Activated CD4-positive, CD25-positive, alpha-beta regulatory T cell treated with anti-CD3 and anti-CD28 coated beads, Interleukin-2, amount 50 U/mL, for 16 hours (primary cell): ENCODE data around the gene CDKL5.

Experiments
- DNase-seq: peaks from one replicate; pipeline ENCODE4 v3.0.0-alpha.2; 2020; ENCODE audit warnings: low read depth, low spot score

Gene CDKL5

DNA sequence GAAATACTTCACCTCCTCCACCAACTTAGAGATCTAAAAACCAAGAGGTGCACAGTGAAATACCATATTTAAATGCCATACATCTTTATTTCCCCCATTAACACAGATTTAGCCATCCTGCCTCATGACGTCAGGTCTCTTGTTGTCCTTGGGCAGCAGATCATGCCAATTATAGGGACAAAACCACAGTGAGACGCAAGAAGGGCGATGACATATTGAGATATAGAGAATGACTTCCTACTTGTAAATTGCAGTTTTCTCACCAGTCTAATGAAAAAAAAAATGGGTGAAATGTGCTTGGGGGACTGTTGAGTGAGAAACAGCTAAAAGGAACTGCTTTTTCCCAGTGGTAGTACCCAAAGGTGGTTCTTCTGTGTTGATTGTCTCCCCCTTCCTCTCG is 222.2 kb downstream of the CDKL5 start:
- DNase-seq = no peak

DNA sequence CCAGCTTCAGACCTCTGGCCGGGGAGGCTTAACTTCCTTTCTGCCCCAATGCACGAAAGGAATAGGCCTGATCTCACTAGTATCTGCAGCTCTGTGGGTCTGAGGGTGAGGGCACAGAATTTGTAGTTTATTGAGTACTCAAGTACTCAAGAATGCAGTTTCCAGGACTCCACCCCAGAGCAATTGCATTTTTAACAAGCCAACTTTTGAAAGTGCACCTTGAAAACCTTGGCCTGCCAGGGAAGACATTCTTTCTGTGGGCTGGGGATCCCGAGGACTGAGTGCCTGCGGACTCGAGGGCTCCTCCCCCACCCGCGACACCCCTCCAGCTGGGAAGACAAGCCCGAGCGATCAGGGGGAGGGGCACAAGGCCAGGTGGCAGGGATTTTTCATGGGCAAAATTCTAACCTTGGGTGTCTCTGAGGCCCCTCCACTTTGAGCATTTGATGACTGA is 224.1 kb downstream of the CDKL5 start:
- no peak for DNase-seq

DNA sequence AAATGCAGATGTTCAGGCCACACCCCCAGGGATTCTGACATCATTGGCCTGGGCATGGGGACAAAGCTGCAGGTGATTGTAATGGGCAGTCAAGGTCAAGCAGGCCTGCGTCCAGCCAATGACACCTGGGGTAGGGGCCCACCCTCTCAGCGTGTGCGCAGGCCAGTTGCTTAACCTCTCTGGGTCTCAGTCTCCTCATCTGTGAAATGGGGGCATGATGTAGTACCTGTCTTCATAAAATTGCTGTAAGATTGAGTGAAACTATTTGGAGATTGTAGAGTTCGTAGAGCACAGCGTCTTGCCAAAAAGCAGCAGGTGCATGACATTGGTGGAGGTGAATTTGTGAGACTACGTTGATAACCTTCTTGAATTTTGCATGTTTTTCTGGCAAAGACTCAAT is 225.3 kb downstream of the CDKL5 start:
- DNase-seq = no peak

DNA sequence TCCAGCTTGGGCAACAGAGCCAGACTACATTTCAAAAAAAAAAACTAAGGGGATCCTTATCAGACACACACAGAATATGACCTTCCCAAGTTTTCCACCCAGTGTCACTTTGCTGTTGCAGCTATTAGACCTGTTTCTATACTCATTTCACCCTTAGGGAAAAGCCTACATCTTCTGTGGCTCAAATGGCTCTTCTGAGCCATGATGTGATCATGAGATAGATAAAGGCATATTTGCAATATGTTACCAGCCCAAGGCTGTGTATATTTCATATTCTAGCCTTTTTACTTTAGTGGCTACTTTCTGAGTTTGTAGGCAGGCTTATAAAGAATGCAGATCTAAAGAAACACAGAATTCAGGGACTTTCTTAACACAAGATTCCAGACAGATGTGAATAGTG is 227.2 kb downstream of the CDKL5 start:
- no peak for DNase-seq

DNA sequence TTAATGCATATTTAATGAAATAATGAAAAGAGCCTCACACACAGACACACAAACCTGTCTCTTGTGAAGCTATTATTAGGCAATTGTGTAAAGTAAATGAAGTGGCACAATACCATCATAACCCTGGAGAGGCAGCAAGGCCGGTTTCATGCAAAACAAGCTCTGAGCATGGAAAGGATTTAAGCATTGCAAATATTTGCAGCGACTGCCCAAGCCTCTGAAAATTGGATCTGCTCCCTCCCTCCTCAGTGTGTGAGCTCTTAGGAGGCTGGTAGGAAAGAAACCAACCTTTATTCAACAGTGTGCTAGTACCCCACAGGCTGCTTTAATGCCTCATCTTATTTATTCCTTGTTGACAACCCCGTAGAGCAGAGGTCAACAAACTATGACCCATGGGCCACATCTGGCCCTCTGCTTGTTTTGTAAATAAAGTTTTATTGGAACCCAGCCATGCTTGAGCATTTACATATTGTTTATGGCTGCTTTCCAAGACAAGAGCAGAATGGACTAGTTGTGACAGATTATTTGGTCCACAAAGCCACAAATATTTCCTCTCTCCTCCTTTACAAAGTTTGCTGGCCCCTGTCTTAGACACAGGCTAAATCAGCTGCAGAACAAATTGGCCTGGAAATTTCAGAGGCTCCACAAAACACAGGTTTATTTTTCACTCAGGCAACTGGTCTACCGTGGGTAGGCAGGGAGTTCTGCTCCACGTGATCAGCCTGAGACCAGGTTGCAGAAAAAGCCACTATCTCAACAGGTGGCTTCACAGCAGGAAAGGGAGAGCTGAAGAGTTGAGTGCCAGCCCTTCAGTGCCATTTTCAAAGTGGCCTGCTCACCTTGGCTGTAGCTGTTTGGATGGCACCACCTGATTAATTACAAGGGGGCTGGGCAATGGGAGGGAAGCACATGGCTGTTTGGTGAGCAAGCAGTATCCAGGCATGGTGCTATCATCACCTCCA is 229.7 kb downstream of the CDKL5 start:
- DNase-seq = no peak

DNA sequence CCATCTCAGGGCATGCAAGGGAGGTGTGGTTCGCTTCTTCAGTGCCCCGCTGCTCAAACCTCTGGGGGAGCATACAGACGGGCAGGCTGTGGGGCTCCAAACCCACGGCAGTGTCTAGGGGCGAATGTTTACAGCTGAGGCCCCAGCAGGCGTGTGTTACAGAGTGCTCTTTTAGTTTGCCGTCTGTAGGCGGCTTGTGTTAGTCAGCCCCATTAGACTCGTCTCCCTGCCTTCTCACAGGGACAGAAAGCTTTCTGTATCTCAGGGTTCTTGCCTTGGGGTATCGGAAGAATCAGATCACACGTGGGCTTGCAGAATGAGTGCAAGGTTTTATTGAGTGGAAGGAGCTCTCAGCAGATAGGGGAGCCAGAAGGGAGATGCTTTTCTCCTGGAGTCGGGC is 235.9 kb downstream of the CDKL5 start:
- DNase-seq = no peak

DNA sequence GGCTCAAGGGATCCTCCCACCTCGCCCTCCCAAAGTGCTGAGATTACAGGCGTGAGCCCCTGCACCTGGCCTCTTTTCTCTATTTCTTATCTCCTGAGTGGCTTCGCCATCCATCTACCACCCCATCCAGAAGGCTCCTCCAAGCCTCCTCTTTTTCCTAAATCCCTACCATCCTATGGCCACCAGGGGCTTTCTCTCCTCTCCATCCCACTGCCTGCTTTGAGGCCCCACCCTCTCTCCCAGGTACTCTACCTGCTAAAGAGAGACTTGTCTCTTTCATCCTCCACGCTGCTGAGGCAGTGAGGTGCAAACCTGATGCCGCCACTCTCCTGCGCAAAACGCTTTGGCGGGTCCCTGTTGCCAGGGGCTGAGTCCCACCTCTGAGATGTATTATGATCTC is 239.5 kb downstream of the CDKL5 start:
- no peak for DNase-seq

DNA sequence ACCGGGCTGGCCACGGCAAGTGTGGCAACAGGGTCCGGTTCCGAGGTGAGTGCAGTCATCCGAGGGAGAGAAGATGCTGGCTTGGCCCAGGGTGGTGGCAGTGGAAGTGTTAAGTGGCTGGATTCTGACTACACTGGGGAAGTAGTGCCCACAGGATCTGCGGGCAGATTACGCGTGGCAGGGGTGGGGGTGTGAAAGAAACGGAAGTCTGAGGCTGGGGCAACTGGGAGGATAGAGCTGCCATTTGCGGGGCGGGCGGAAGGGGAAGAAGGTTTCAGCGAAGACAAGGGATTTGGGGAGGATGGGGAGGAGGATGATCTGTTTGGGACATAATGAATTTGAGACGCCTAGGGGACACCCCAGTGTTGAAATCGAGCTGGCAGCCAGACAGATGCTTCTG is 241.2 kb downstream of the CDKL5 start:
- no peak for DNase-seq

DNA sequence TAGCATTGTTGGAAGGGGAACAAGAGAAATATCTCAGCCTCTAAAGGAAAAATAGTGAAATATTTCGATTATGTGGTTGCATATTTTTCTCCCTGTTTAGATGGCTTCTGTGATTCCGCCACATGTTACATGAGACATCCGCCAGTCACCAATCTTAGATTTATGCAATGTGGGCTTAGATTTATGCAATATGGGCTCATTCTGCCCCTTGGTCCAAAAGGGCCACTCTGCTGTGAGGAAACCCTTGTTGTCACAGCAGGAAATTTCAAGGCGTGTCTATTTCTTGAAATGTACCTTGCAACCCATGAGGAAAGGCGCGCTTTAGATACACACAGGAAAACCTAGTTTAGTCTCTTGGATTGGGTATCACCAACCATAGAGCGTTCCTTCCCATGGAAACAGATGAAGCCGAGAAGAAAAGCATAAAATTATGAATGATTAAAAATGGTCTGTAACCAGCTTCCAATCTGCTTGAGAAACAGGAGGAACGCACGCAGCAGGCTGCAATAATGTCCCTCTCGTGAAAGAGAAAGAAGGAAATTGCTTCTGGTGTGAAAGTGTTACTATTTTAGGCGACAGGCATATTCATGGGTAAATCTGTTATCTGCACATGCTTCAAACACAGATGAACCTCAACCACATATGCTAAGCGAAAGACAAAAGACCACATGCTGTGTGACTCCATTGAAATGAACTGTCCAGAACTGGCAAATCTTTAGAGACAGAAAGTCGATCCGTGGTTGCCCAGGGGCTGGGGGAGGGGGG is 242.8 kb downstream of the CDKL5 start:
- DNase-seq = no peak

DNA sequence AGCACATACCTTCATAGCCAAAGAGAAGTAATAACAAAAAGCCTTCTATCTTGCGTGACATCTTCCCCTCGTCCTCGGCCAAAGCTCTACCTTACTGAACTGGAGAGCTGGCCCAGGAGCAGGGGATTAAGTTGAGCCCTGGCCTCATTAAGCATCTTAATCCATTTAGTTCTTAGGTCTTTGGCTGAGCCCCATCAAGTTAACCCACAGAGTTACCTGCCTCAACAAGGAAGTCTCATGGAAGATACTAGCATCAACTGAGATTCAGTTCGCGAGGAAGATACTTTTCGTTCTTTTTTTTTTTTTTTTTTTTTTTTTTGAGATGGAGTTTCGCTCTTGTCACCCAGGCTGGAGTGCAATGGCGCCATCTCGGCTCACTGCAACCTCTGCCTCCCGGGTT is 246.6 kb downstream of the CDKL5 start, which contains the start of gene RS1:
Gene RS1 (minus strand): TSS at position 101 of the 400 bp plus-strand sequence. CDS start 40 bp downstream, at position 61.
- no peak for DNase-seq

DNA sequence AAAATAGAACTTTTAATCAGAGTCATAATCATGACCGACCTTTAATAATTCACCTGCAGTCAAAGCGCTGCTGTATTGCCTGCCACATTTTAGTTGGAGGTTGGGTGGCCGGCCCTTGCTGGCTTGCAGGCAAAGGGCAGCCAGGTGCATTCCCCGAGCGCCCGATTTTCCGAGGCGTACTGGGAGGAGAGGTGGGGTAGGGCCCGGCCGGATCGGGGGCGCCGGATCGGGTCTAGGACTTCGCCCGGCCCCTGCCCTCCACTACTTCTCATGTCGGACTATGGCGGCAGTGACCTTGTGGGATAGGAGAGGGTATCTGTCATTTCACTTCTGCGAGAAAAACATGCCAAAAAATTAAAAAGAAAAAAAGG is 249.0 kb downstream of the CDKL5 start:
- no peak for DNase-seq

DNA sequence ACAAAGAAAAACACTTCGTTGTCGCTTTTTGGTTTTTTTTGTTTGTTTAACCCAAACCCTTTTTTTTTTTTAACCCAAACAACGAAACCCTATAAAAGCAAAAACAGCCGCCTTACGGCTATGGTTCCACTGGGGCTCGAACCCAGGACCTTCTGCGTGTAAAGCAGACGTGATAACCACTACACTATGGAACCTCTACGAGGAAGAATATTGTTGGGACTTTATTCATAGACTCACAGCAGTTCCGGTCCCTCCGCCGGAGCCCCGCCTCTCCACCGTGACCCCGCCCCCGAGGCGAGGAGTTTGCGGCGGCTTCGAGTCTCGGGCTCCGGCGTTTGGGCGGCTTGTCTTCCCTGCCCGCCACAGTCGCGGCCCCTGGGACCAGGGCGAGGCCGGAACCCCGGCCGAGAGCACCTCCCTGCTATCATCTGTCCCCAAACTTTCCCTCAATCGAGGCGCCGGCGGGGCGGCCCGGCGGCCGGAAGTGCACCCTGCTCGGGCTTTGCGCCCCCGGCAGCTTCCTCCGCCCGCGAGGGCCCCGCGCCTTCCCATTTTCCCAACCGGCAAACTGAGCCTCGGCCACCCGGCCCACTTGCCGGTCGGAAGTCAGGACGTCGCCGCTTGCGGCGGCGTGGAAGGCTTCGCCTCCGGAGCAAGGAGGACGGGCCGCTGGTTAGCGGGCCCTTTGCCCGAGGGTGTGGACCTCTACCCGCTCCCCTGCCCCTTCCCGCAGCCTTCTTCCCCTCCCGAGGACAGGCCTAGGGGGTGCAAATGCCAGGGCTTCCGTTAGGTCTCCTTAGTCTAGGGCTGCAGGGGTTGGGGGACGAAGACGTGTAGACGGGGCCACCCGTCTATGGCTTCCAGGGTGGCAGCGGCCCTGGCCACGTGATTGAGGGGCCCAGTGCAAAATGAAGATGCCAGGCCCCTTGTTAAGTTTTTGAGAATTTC is 249.7 kb downstream of the CDKL5 start:
- peak; percentile 59 for DNase-seq

DNA sequence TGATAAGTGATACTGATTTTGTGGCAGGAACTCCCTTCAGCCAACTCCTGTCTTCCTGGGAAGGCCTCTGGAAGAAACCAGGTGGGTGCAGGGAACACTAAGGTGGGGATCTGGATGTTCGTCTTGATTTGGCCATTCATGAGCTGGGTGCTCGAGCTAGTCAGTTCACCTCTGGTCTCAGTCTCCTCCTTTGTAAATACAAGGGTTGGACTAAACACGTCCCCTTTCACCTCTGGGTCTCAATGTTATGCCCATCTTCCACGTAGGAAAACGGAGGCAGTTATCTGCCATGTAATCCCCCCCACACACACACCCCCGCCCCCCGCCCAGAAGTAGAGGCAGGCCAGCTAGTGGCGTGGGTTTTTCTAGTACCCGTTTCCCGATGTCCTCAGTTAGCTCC is 250.6 kb downstream of the CDKL5 start:
- DNase-seq = no peak

DNA sequence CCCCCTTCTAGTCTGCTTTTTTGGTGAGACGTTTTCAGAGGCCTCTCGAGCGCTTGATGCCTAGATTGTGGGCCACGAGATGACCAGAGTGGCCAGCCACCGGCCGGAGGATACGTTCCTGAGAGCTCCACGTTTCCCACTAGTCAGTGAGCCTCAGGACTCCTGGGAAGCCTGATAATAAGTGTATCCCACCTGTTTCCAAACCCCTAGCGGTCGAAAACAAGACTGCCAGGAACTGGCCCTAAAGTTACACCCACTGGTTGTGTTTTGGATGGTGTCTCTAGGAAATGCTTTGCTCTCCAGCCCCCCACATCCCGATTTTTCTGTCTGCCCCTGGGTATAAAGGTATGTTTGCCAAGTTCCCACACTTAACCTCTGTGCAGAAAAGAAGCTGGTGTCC is 251.1 kb downstream of the CDKL5 start:
- DNase-seq = no peak

DNA sequence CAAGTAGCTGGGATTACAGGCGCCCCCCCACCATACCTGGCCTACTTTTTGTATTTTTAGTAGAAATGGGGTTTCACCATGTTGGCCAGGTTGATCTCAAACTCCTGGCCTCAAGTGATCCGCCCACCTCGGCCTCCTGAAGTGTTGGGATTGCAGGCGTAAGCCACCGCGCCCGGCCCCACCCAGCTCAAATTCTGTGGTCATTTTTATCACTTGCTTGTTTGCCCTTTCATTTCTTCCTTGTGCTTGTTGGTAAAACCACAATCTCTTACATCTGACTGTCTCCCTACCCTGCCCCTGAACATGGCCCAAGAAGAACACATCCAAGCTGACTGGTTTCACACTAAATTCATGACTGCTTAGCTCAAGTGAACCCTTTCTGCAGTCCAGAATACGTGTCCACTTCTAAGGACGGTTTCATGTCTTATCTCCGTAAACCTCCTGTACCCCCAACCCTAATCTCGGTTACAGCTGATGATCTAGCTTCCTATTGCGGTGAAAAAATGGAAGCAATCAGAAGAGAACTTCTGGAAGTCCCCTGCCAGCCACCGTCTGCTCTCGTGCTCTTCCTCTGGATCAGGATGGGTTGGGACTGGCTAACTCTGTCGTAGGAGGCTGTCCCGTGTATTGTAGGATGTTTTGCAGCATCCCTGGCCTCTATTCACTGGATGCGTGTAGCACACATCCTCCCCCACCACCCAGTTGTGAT is 251.9 kb downstream of the CDKL5 start:
- no peak for DNase-seq

DNA sequence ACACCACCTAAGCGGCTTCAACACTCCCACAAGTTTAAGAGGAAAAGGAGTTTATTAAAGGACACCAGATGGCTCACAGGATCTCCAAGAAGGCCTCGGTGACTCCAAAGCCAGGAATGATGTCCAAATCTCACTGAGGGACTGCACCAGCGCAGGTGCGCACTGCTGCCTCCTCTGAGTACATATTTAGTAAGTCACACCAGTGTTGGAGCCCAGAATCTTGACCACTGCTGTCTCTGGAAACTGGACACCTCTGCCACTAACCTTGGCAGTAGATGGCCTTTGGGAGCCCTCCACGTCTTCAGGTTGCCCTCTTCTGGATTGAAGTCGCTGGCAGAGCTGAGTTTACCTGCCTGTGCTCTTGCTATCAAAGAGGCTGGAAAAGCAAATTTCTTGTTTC is 256.6 kb downstream of the CDKL5 start:
- DNase-seq = no peak

DNA sequence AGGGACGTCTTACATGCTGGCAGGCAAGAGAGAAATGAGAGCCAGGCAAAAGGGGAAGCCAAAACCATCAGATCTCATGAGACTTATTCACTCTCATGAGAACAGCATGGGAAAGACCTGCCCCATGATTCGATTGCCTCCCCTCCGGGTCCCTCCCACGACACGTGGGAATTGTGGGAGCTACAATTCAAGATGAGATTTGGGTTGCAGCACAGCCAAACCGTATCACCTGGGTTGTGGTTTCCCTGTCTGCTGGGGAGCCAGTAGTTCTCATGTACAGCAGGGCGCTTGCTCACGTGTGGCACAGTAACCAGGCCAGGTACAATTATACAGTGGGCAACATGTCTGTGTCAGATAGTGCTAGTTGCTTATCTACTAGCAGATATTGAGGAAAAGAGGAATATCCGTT is 257.6 kb downstream of the CDKL5 start:
- DNase-seq = no peak

DNA sequence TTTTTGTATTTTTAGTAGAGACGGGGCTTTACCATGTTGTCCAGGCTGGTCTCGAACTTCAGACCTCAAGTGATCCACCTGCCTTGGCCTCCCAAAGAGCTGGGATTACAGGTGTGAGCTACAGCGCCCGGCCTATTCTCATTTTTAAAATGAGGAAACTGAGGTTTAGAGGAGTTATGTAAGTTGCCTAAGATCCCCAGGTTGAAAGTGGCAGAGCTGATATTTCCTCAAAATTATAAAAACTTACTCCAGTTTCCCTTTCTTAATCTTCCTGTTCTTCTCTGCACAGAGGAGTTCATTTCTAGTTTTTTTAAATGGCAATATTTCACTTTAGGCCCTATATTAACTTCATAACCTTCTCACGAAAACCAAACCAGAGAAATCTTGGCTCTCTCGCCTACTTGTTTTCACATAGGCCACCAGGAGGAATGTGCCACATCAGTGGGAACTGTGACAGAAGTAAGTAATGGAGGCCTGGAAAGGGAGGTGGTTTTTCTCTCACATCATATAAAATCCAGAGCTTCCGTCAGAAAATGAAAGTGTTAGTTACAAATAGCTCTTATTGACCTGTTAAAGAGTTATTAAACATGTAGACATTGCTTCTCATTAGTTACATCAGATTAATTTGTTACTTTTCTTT is 262.6 kb downstream of the CDKL5 start:
- DNase-seq = no peak

DNA sequence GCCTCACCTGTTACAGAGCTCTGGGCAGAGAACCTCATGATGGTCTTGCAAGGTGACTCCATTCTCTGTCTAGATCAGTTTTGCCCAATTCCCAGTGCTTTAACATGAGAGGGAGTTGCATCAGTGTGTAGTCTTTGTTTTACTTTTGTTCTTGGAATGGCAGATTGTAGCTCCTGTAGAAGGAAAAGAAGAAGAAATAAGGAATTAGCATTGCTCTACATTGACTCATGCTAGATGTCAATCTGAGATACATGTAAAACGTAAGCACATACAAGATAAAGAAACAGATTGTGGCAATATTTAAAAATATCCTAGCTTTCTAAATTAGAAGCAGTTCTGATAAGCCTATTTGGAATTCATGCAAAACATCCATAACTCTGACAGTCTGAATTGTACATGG is 266.0 kb downstream of the CDKL5 start:
- no peak for DNase-seq

DNA sequence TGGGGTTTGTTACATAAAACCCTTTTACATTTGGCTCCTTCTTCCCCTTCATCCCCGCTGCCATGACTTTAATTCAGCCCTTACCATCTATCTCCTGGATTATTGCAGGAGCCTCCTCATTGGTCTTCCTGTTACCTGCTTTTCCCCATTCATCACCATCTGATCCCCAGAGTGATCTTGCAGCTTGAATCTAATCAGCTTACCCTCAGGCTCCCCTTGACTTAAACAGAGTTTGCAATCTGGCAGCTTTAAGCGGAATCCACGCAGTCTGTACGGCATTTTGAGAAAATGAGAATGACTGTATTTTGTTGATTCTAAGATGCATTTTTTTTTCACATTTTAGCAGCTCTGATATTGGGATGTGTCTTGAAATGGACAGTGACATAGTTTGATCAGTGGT is 267.1 kb downstream of the CDKL5 start:
- DNase-seq = no peak
